PFSK-1 (cell line): ENCODE data around the gene ACSF2.

ENCODE experiments used
- POLR2AphosphoS5 ChIP-seq: IDR thresholded peaks from 2 replicates; pipeline ENCODE4 v1.6.1; 2012; ENCODE audit warnings: low read depth, mild to moderate bottlenecking, control low read depth, low read length, moderate library complexity
- SIN3A ChIP-seq: IDR thresholded peaks from 2 replicates; pipeline ENCODE4 v1.6.1; 2012; ENCODE audit warnings: mild to moderate bottlenecking, low read length, moderate library complexity, borderline replicate concordance; ENCODE audit not compliant: insufficient read depth
- TAF1 ChIP-seq: IDR thresholded peaks from 2 replicates; pipeline ENCODE4 v1.6.1; 2012; ENCODE audit warnings: low read length, control low read depth, borderline replicate concordance; ENCODE audit not compliant: insufficient read depth
- TF ChIP-seq, protein P1 (sequence below), 2 experiments: IDR thresholded peaks; 2 replicates each; pipeline versions ENCODE4 v1.6.1 to v1.8.0; 2011 to 2012; ENCODE audit warnings: low read depth in 2 of 2, low read length in 2 of 2, control low read depth in 1 of 2, inconsistent platforms in 1 of 2, mild to moderate bottlenecking in 1 of 2, moderate library complexity in 1 of 2; ENCODE audit not compliant: insufficient read depth in 1 of 2

DNA sequence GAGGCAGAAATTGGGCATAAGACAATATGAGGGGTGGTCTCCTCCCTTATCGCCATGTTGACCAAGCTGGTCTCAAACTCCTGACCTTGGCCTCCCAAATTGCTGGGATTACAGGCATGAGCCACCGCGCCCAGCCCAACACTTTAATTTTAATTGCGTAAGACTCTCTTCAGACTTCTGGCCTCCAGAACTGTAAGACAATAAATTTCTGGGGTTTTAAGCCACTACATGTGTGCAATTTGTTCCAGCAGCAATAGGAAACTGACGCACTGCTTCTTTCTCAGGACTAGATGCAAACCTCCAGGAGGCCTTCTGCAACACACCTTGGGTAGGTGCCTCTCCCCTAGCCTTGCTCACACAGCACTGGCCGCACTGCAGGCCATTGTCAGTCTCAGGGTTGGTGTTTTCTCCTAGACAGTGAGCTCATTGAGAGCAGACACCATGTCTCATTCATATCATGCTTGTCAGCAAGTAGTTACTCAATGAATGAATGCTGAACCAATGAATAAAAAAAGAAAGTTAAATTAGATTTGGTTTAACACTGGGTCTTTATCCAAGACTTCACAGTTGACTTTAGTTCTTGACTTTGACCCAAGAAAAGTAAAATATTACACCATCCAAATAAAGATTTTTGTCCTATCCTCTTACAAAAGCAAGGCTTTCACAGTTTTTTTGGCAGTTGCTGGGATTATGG, 5.5 kb upstream of the ACSF2 start:
- TF ChIP-seq, protein P1, sequence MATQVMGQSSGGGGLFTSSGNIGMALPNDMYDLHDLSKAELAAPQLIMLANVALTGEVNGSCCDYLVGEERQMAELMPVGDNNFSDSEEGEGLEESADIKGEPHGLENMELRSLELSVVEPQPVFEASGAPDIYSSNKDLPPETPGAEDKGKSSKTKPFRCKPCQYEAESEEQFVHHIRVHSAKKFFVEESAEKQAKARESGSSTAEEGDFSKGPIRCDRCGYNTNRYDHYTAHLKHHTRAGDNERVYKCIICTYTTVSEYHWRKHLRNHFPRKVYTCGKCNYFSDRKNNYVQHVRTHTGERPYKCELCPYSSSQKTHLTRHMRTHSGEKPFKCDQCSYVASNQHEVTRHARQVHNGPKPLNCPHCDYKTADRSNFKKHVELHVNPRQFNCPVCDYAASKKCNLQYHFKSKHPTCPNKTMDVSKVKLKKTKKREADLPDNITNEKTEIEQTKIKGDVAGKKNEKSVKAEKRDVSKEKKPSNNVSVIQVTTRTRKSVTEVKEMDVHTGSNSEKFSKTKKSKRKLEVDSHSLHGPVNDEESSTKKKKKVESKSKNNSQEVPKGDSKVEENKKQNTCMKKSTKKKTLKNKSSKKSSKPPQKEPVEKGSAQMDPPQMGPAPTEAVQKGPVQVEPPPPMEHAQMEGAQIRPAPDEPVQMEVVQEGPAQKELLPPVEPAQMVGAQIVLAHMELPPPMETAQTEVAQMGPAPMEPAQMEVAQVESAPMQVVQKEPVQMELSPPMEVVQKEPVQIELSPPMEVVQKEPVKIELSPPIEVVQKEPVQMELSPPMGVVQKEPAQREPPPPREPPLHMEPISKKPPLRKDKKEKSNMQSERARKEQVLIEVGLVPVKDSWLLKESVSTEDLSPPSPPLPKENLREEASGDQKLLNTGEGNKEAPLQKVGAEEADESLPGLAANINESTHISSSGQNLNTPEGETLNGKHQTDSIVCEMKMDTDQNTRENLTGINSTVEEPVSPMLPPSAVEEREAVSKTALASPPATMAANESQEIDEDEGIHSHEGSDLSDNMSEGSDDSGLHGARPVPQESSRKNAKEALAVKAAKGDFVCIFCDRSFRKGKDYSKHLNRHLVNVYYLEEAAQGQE (IDR thresholded peaks at IDR 0.05; ENCODE audit: insufficient read depth in 1 of 2, low read depth in 2 of 2, low read length in 2 of 2): no peak
- TF ChIP-seq TAF1 (no peak), SIN3A (no peak), POLR2AphosphoS5 (no peak)
